HG03039 (cell line): ENCODE measurements around the gene PHLDB3.
"Not testable (repeated sequence)": the region's sequence is repeated elsewhere in the genome, so short reads cannot be mapped to it uniquely, and the experiment has no call there.

ENCODE experiments used
- ATAC-seq: cut with Tn5 transposase; IDR thresholded peaks from one replicate; pipeline ENCODE4 v1.9.1; 2021; ENCODE audit warnings: mild to moderate bottlenecking, moderate library complexity; ENCODE audit not compliant: unreplicated experiment

PHLDB3 gene

GRCh38 chr19:43504426-43505185 is at the start of gene PHLDB3:
Gene PHLDB3, minus strand, starts transcription at chr19:43504746. Its CDS starts 628 bp downstream, at chr19:43504118.
- ATAC-seq, result peak; percentile 9

- ATAC-seq, result no peak
These were observed 49.1 kb upstream of the PHLDB3 start for GRCh38 chr19:43553656-43554055.

- ATAC-seq, result no peak
These were observed 48.1 kb upstream of the PHLDB3 start for GRCh38 chr19:43552616-43553015.

GRCh38 chr19:43552198-43552450 is 47.6 kb upstream of the PHLDB3 start:
- ATAC-seq, result no peak

GRCh38 chr19:43551399-43552197 is 47.1 kb upstream of the PHLDB3 start:
- no peak for ATAC-seq

- ATAC-seq, result no peak
These were observed 44.2 kb upstream of the PHLDB3 start for GRCh38 chr19:43548706-43549105.

- not testable (repeated sequence) for ATAC-seq
These were observed 43.4 kb upstream of the PHLDB3 start for GRCh38 chr19:43547926-43548325.

- ATAC-seq, result no peak
These were observed 42.0 kb upstream of the PHLDB3 start for GRCh38 chr19:43546581-43546980.

GRCh38 chr19:43545981-43546380 is 41.4 kb upstream of the PHLDB3 start:
- no peak for ATAC-seq

- no peak for ATAC-seq
These were observed 40.7 kb upstream of the PHLDB3 start for GRCh38 chr19:43545276-43545675.

- no peak for ATAC-seq
These were observed 39.5 kb upstream of the PHLDB3 start for GRCh38 chr19:43544077-43544476.

- ATAC-seq, result no peak
These were observed 37.5 kb upstream of the PHLDB3 start for GRCh38 chr19:43541920-43542650.

GRCh38 chr19:43540381-43540780 is 35.8 kb upstream of the PHLDB3 start:
- ATAC-seq, result no peak

- ATAC-seq, result no peak
These were observed 34.4 kb upstream of the PHLDB3 start for GRCh38 chr19:43538922-43539321.

GRCh38 chr19:43534816-43535761 is 30.5 kb upstream of the PHLDB3 start:
- no peak for ATAC-seq

- ATAC-seq, result no peak
These were observed 29.8 kb upstream of the PHLDB3 start for GRCh38 chr19:43534305-43534815.

GRCh38 chr19:43533546-43534304 is 29.2 kb upstream of the PHLDB3 start:
- ATAC-seq, result peak; percentile 56

GRCh38 chr19:43532962-43533545 is 28.5 kb upstream of the PHLDB3 start, which contains the start of gene ZNF575:
Gene ZNF575, plus strand, starts transcription at chr19:43533188. Its CDS starts 1,235 bp downstream, at chr19:43534423.
- peak; percentile 56 for ATAC-seq

- ATAC-seq, result no peak
These were observed 28.0 kb upstream of the PHLDB3 start for GRCh38 chr19:43532571-43532961.
